Mucosa of rectum (tissue), 2 donors: ENCODE measurements around the gene SRP54.
A peak's percentile ranks its signal among the peaks of the same experiment; 100 is the strongest.

Source experiments
- H3K27ac ChIP-seq, 2 donors: one replicate each; pipeline ENCODE4 v1.7.0; 2013; ENCODE audit warnings: inconsistent platforms in 2 of 2, low read depth in 2 of 2, low read length in 2 of 2
- H3K27me3 ChIP-seq, 2 donors: one replicate each; pipeline ENCODE4 v1.7.0; 2013; ENCODE audit warnings: low read length in 2 of 2; ENCODE audit not compliant: control insufficient read depth in 2 of 2, insufficient read depth in 2 of 2
- H3K36me3 ChIP-seq, 2 donors: one replicate each; pipeline ENCODE4 v1.7.0; 2013; ENCODE audit warnings: low read length in 2 of 2; ENCODE audit not compliant: control insufficient read depth in 2 of 2, insufficient read depth in 2 of 2
- H3K4me1 ChIP-seq, 2 donors: one replicate each; pipeline ENCODE4 v1.7.0; 2013; ENCODE audit warnings: low read length in 2 of 2, mild to moderate bottlenecking in 1 of 2; ENCODE audit not compliant: control insufficient read depth in 2 of 2, insufficient read depth in 2 of 2
- H3K4me3 ChIP-seq, 2 donors: one replicate each; pipeline ENCODE4 v1.7.0; 2013; ENCODE audit warnings: low read length in 2 of 2
- H3K9ac ChIP-seq, 2 donors: one replicate each; pipeline ENCODE4 v1.7.0; 2013; ENCODE audit warnings: low read length in 2 of 2, low read depth in 1 of 2, mild to moderate bottlenecking in 1 of 2
- H3K9me3 ChIP-seq, 2 donors: one replicate each; pipeline ENCODE4 v1.7.0; 2013; ENCODE audit warnings: low read length in 2 of 2; ENCODE audit not compliant: control insufficient read depth in 2 of 2
- donor health status: healthy.
- donor health status: Normal muscosa, but diverticular disease.

Gene SRP54

DNA sequence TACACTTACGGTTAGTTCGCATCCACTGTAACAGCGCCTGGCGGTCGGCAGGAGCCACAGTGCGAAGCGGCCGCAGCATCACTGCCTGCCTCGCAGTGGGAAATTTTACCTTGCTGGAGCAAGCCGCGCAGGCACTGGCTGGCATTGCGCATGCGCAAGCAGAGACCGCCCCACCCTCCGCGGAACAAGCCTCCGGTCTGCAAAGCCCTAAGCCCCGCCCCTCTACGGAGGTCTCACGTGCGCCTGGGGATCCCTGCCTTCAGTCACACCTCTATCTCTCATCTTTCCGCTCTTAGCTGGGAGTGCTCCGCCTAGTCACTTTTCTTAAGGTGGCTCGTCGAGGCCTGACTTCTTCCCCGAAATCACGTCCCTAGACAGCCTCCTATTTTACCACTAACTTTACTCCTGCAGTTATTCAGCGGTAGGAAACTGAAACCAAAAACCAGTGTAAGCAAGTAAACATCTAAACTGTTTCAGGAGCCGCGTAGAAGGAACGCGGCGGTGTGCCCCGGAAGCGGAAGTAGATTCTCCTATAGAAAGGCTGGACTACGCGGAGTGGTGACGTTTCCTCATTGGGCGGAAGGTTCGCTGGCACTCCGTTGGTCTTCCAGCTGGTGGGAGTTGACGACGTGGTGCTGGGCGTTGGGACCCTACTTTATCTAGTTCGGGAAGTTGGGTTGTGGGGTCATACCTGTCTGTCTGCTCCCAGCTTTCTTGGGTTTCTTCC lies at the start of gene SRP54:
SRP54 (plus strand) TSS at position 572 of the 727 bp plus-strand sequence. CDS start 13,718 bp downstream, outside the sequence.
- Histone ChIP-seq H3K4me1 (peaks cover 21 to 28% of the 10 kb centered on the region in 2 donors), H3K36me3 (no peaks in the 10 kb centered on the region), H3K27me3 (no peaks in the 10 kb centered on the region), H3K27ac (peak within 1 kb of the TSS; percentile 98 to 99), H3K4me3 (peak within 1 kb of the TSS; percentile 72 to 93), H3K9me3 (no peaks in the 10 kb centered on the region), H3K9ac (peak within 1 kb of the TSS; percentile 95 to 98)

DNA sequence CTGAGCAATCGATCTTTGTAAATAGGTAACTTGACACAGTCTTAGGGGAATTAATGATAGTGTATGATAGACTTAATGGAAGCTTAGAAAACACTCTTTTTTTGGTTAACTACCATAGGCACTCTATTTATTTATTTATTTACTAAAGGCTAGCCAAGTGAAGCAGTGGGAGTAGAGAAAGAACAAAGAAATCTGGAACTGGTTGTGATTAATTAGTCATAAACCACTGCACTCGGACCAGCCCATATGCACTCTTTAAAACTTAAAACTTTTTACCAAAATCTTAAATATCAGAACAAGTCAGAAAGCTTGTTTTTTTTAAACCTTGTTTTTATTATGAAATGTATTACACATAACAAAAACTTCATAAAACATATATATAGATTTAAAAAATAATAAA lies 49.5 kb upstream of the SRP54 start:
- H3K27ac ChIP-seq, result no peak overlapping the region
- no peaks in the 10 kb centered on the region for H3K27me3 ChIP-seq
- peaks cover 3 to 6% of the 10 kb centered on the region in 2 donors for H3K4me1 ChIP-seq
- no peaks in the 10 kb centered on the region for H3K36me3 ChIP-seq
- H3K9me3 ChIP-seq, result no peaks in the 10 kb centered on the region
- no peak overlapping the region for H3K4me3 ChIP-seq
- H3K9ac ChIP-seq, result no peak overlapping the region

GRCh38 chr14:34935488-34935887 lies 47.3 kb upstream of the SRP54 start:
- H3K9me3 ChIP-seq, result no peaks in the 10 kb centered on the region
- H3K4me1 ChIP-seq, result peaks cover 3 to 6% of the 10 kb centered on the region in 2 donors
- no peak overlapping the region for H3K4me3 ChIP-seq
- H3K9ac ChIP-seq, result no peak overlapping the region
- no peak overlapping the region for H3K27ac ChIP-seq
- H3K27me3 ChIP-seq, result no peaks in the 10 kb centered on the region
- H3K36me3 ChIP-seq, result no peaks in the 10 kb centered on the region

GRCh38 chr14:34937442-34937841 lies 45.4 kb upstream of the SRP54 start:
- Histone ChIP-seq H3K27me3 (no peaks in the 10 kb centered on the region), H3K4me1 (peaks cover 0 to 3% of the 10 kb centered on the region in 2 donors), H3K9me3 (no peaks in the 10 kb centered on the region), H3K36me3 (no peaks in the 10 kb centered on the region), H3K4me3 (no peak overlapping the region), H3K27ac (no peak overlapping the region), H3K9ac (no peak overlapping the region)

DNA sequence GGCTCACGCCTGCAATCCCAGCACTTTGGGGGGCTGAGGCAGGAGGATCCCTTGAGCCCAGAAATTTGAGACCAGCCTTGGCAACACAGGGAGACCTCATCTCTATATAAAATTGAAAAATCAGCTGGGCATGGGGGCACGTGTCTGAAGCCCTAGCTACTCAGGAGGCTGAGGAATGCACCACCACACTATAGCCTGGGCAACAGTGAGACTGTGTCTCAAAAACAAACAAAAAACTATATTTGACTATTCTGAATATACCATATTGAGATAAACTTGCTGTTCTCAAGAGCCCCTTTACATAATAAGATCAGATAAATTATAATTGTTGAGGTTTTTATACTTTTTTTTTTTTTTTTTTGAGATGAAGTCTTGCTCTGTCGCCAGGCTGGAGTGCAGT lies 44.9 kb upstream of the SRP54 start:
- Histone ChIP-seq H3K27ac (no peak overlapping the region), H3K27me3 (no peaks in the 10 kb centered on the region)

DNA sequence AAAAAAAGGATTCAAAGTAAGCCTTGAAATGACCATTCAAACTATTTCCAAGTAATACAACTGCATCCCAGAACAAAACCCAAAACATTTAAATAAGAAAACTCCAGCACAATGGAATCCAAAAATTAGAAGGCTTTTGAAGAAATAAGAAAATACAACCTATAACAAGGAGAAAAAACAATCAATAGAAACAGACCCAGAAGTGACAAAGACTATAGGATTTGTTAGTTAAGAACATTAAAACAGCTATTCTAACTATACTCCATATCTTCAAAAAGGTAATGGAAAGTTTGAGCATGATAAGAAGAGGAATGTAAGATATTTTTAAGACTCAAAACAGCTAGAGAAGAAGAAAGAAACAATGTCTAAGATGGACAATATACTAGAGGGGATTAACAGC lies 39.3 kb upstream of the SRP54 start:
- no peaks in the 10 kb centered on the region for H3K27me3 ChIP-seq
- H3K4me1 ChIP-seq, result no peaks in the 10 kb centered on the region
- H3K9ac ChIP-seq, result no peak overlapping the region
- H3K27ac ChIP-seq, result no peak overlapping the region
- no peak overlapping the region for H3K4me3 ChIP-seq
- no peaks in the 10 kb centered on the region for H3K9me3 ChIP-seq
- H3K36me3 ChIP-seq, result no peaks in the 10 kb centered on the region

More for the DNA sequence above, 44.9 kb upstream of the SRP54 start:
- H3K4me3 ChIP-seq, result no peak overlapping the region
- H3K9me3 ChIP-seq, result no peaks in the 10 kb centered on the region
- H3K9ac ChIP-seq, result no peak overlapping the region
- H3K4me1 ChIP-seq, result peaks cover 0 to 3% of the 10 kb centered on the region in 2 donors
- no peaks in the 10 kb centered on the region for H3K36me3 ChIP-seq

DNA sequence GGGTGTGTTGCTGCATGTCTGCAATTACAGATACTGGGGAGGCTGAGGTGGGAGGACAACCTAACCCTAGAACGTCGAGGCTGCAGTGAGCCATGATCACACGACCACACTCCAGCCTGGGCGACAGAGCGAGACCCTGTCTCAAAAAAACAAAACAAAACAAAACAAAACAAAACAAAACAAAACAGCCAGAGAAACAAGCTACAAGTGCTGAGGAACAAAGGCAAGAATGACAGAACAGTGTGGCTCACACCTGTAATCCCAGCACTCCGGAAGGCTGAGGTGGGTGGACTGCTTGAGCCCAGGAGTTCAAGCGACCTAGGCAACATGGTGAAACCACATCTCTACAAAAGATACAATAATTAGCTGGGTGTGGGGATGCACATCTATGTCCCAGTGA lies 38.0 kb upstream of the SRP54 start:
- Histone ChIP-seq H3K27ac (no peak overlapping the region), H3K9ac (no peak overlapping the region), H3K4me1 (no peaks in the 10 kb centered on the region), H3K27me3 (no peaks in the 10 kb centered on the region), H3K9me3 (no peaks in the 10 kb centered on the region), H3K4me3 (no peak overlapping the region), H3K36me3 (no peaks in the 10 kb centered on the region)

DNA sequence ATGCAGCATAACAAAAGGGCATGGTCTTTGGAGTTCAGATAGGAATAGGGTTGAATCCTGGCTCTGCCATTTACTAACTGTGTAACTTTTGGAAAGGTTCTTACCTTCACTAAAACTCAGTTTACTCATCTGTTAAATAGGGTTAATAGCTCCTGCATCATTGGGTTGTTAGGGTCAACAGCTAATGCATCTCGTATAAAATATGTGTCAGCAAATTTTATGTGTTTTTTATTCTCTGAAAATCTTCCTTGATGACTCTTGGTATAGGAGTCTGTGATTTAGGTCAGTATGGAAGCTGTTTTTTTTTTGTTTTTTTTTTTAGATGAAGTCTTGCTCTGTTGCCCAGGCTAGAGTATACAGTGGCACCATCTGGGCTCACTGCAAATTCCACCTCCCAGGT lies 36.1 kb upstream of the SRP54 start:
- Histone ChIP-seq H3K27me3 (no peaks in the 10 kb centered on the region), H3K36me3 (peaks cover 0 to 2% of the 10 kb centered on the region in 2 donors), H3K4me3 (no peak overlapping the region), H3K4me1 (no peaks in the 10 kb centered on the region), H3K9me3 (no peaks in the 10 kb centered on the region), H3K9ac (no peak overlapping the region), H3K27ac (no peak overlapping the region)

DNA sequence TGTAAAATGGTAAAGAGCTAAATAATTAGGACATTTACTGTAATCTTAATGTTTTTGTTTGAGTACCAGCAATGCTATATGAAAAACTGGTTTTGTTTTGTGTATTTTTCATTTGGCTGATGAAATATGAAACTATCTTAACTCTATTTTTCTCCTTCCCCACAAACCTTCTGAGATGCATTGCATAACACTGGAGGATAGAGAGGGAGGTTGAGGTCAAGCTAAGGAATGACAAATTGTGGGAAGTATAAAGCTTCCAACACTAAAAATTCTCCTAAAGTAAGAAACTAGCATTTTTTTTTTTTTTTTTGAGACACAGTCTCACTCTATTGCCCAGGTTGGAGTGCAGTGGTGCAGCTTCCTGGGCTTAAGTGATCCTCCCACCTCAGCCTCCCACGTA lies 31.5 kb upstream of the SRP54 start:
- H3K27me3 ChIP-seq, result no peaks in the 10 kb centered on the region

GRCh38 chr14:34956931-34957330 lies 25.9 kb upstream of the SRP54 start:
- H3K9ac ChIP-seq, result no peak overlapping the region
- no peak overlapping the region for H3K27ac ChIP-seq
- no peaks in the 10 kb centered on the region for H3K27me3 ChIP-seq
- H3K9me3 ChIP-seq, result no peaks in the 10 kb centered on the region
- H3K36me3 ChIP-seq, result peaks cover 3 to 9% of the 10 kb centered on the region in 2 donors
- no peak overlapping the region for H3K4me3 ChIP-seq
- H3K4me1 ChIP-seq, result no peaks in the 10 kb centered on the region

More for the DNA sequence above, 31.5 kb upstream of the SRP54 start:
- Histone ChIP-seq H3K9ac (no peak overlapping the region), H3K4me3 (no peak overlapping the region), H3K9me3 (no peaks in the 10 kb centered on the region), H3K4me1 (no peaks in the 10 kb centered on the region), H3K36me3 (peaks cover 4 to 5% of the 10 kb centered on the region in 2 donors), H3K27ac (no peak overlapping the region)
